Measurements from ENCODE around the gene KLK8.

The KLK8 gene

DNA sequence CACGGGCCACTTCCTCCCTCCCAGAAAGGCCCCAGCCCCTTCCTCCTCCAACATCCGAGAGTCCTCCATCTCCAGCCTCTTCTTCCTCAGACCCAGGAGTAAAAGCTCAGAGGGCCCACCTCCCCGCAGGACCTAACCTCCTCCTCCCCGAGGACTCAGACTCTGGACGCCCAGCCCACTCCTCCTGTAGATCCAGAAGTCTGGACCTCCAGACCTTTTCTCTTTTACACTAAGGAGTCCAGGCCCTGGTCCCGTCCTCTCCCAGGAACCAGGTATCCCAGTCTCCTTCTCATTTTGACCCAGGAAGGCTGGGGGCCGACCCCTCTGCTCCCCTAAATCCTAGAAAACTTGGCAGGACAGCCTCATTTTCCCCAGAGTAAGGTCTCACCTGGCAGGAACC lies 1.9 kb upstream of the KLK8 start:
- TF ChIP-seq, protein P1, sequence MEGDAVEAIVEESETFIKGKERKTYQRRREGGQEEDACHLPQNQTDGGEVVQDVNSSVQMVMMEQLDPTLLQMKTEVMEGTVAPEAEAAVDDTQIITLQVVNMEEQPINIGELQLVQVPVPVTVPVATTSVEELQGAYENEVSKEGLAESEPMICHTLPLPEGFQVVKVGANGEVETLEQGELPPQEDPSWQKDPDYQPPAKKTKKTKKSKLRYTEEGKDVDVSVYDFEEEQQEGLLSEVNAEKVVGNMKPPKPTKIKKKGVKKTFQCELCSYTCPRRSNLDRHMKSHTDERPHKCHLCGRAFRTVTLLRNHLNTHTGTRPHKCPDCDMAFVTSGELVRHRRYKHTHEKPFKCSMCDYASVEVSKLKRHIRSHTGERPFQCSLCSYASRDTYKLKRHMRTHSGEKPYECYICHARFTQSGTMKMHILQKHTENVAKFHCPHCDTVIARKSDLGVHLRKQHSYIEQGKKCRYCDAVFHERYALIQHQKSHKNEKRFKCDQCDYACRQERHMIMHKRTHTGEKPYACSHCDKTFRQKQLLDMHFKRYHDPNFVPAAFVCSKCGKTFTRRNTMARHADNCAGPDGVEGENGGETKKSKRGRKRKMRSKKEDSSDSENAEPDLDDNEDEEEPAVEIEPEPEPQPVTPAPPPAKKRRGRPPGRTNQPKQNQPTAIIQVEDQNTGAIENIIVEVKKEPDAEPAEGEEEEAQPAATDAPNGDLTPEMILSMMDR (IDR thresholded peaks at IDR 0.05; ENCODE audit: low read depth, low read length, missing control alignments) = no peak
- no peak overlapping the region for H3K4me3 ChIP-seq (ENCODE audit: low read depth, low read length)
- no peak for DNase-seq (ENCODE audit: low read depth)
- in situ Hi-C loops (cut with HindIII; ENCODE audit: low sequenced_read_pairs) = no loop called here

DNA sequence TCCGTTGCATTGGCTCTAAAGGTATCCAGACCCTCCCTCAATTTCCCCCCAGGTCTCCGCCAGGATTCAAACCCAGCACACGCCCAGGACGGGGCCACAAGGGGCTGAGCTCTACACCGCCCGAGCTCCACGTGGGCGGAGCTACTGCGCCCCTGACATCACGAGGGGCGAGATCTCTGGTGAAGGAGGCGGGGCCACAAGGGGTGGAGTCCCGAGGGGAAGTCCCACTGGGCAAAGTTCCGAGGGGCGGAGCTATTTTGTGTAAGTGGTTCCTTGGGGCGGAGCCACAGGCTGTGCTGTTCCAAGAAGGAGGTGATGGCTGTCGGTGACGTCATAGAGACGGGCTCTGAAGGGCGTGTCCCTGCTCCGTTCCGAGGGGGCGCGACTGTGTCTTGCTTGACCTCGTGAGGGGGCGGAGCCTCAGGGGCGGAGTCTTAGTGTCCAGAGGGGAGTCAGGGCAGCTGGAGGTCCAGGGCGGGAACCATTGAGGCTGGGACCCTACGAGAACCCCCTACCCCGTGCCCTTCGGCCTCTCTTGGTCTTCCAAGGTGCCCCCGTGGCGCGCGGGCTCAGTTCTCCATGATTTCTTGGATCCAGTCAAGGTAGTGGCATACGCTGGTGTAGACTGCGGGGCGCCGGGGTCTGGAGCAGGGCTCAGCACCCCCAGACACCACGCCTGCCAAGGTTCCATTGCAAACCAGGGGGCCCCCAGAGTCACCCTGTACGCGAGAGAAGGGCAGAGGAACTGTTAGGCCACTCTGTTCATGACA lies 1.3 kb upstream of the KLK8 start:
- no peak overlapping the region for H3K4me3 ChIP-seq (ENCODE audit: low read depth, low read length)
- DNase-seq (ENCODE audit: low read depth) = no peak
- in situ Hi-C loops (cut with HindIII; ENCODE audit: low sequenced_read_pairs) = no loop called here
- TF ChIP-seq, protein P1 (IDR thresholded peaks at IDR 0.05; ENCODE audit: low read depth, low read length, missing control alignments) = no peak

- DNase-seq (ENCODE audit: low read depth) = no peak
- no peak overlapping the region for H3K4me3 ChIP-seq (ENCODE audit: low read depth, low read length)
- in situ Hi-C loops (cut with HindIII; ENCODE audit: low sequenced_read_pairs) = no loop called here
- TF ChIP-seq, protein P1 (IDR thresholded peaks at IDR 0.05; ENCODE audit: low read depth, low read length, missing control alignments) = no peak
Measured at GRCh38 chr19:51002089-51002532, 707 bp upstream of the KLK8 start.

DNA sequence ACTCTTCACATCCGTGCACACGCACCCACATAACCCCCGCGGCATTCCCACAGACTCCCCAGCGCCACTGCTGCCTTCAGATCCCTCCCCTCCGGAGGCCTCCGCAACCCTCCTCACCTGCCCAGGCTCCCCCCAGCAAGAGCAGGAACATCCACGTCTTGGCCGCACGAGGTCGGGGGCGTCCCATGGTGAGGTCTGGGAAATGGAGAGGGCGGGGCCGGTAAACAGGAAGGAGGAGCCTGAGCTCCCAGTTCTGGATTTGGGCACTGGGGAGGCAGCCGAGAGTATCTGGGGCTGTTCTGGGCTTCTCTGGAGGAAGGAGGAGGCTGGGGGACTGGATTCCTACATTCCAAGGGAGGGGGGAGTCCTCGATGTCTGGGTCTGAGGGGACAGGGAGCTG lies 423 bp downstream of the KLK8 start:
- TF ChIP-seq, protein P1 (IDR thresholded peaks at IDR 0.05; ENCODE audit: low read depth, low read length, missing control alignments) = no peak
- no peak for DNase-seq (ENCODE audit: low read depth)
- H3K4me3 ChIP-seq (ENCODE audit: low read depth, low read length) = no peak overlapping the region
- in situ Hi-C loops (cut with HindIII; ENCODE audit: low sequenced_read_pairs) = no loop called here

DNA sequence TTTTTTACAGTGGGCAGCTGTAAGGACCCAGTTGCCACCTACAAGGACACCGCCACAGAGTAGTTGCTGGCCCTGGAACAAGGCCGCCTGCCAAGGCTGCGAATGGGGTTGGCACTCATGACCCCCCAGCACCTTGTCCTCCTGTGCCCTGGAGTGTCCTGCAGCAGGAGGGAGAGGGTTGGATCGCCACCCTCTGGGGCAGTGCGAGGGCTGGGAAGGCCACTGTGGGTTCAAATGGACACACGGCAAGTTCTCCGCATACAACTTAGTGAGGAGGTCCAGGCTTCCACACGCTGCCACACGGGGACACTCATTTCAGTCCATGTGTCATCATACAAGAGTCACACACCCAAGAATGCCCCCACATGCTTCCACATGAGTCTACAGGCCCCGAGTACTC lies 978 bp downstream of the KLK8 start:
- no peak for DNase-seq (ENCODE audit: low read depth)
- in situ Hi-C loops (cut with HindIII; ENCODE audit: low sequenced_read_pairs) = no loop called here
- H3K4me3 ChIP-seq (ENCODE audit: low read depth, low read length) = no peak overlapping the region
- TF ChIP-seq, protein P1 (IDR thresholded peaks at IDR 0.05; ENCODE audit: low read depth, low read length, missing control alignments) = no peak

- DNase-seq (ENCODE audit: low read depth) = no peak
- in situ Hi-C loops (cut with HindIII; ENCODE audit: low sequenced_read_pairs) = no loop called here
- H3K4me3 ChIP-seq (ENCODE audit: low read depth, low read length) = no peak overlapping the region
- TF ChIP-seq, protein P1 (IDR thresholded peaks at IDR 0.05; ENCODE audit: low read depth, low read length, missing control alignments) = no peak
Measured at GRCh38 chr19:50998686-50999085, 2.7 kb downstream of the KLK8 start.
